ENCODE measurements around the gene PCYOX1L. TPM values are rescaled to one million over a fixed set of nuclear protein-coding genes. Genes with fewer than 3 reads are reported as not detected.

PCYOX1L gene
- total RNA-seq, 2 donors from 2014 or later, result 3.3 to 3.9 TPM

DNA sequence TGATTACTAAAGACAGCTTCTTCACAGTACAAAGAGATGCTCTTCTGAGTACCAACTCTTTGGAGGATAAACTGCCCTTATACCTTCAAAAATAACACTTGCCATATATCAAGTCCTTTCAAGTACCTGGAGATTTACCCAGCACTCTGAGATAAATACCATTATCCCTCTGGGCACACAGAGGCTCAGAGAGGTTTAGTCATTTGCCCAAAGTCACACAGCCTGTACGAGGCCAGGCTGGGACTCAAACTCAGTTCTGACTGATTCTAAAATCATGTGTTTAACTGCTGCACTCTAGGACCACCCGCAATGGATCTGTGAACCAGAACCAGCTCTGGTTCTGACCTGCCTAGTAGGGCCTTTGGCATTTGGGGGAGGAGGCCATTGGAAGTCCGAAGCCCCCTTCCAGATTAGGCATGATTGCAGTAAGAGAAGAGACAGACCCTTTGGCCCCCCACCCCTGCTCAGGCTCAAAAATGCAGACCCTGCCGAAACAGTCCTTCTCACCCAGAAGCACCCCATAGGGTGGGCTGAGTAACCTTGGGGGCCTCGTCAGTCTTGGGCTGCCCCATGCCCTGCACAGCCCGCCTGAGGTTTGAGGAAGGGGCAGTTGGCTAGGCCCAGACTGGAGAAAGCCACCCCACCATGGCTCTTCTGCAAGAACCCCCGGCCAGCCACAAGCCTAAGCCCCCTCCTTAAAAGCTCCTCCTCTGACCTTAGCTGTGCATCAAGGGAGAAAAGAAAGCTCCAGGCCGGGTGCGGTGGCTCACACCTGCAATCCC lies 54.1 kb downstream of the PCYOX1L start:
- intact Hi-C loops (cut with DNase I, micrococcal nuclease), result no loop called here
- no peak for DNase-seq
- ATAC-seq, result no peak

DNA sequence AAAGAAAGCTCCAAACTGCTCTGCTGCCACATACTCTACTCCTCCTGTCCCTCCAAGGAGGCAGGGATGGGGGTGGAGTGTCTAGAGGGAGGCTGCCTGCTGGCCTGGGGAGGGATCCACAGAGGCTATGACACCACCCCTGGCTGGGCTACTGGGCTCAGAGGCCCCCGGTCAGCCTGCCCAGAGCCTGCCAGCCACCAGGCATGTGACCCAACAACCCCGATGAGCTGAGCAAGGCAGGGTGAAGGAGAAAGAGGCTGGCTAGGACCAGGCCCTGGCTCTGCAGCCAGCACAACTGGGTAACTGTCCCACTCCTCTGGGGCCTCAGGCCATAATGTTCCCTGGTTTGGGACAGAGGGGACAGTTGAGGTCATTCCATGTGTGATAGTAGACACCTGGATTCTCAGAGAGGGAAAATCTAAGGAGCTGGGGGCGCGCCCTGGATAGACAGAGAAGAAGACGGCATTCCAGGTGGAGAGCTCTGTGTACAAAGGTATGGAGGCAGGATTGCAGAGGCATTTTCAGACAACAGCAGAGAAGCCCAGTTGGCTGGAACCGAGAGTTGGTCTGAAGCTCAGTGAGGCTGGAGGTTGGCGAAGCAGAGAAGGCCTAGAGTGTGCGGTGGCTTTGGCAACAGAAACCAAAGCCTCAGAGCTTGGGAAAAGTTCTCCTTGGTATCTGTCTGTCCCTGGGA lies 55.1 kb downstream of the PCYOX1L start:
- ATAC-seq (no peak), DNase-seq (no peak)
- intact Hi-C loops (cut with DNase I, micrococcal nuclease), result no loop called here

DNA sequence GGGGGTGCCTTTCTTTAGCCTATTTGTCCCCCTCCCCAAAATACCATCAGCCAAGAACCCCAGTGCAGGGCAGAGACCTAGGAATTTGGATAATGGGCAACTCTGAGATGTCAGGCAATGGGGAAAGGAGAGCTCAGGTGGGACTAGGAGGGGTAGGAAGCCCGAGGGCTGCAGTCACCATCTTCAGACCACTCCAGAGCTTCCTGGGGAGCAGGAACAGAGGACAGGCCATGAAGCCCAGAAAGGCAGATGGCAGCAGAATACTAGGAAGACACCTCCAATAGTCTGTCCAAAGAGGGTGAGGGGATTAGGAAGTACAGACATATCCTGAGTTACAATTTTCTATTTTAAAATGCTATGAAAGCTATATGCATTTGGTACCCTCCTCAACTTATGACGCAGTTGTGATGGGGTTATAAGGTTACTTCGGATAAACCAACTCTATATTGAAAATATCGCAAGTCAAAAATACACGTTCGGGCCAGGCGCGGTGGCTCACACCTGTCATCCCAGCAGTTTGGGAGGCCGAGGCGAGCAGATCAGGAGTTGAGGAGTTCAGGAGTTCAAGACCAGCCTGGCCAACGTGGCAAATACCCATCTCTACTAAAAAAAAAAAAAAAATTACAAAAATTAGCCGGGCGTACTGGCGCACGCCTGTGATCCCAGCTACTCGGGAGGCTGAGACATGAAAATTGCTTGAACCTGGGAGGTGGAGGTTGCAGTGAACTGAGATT lies 55.8 kb downstream of the PCYOX1L start:
- no peak for DNase-seq
- intact Hi-C loops (cut with DNase I, micrococcal nuclease), result no loop called here
- no peak for ATAC-seq

DNA sequence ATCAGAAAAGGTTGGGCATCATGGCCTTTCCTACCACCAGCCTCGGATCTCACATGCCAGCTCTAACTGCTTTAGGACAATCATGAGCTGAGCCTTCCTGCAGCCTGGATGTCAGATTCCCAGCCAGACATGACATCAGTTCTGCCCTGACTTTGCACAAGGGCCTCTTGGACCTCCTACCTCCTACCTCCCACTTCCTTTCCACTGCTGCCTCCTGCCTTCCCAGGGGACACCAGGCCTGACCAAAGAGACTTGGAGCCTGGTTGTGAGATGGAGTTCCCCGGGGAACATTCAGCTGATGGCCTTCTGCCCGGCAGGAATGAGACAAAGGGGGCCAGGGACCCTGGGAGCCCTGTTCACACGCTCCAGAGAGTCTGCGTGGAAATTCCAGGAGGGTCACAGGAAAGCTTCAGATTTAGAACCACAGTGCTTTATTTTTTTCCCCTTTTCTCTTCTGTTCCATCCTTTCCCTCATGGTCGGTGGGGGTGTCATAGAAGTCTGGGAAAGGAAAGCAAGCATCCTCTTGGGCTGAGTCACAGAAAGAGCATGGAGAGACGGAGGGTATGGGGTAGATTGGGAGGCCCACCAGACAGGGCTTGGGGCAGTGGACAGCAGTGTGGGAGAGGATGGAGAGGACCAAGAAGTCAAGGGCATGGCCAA lies 56.7 kb downstream of the PCYOX1L start:
- intact Hi-C loops (cut with DNase I, micrococcal nuclease), result no loop called here
- no peak for DNase-seq
- ATAC-seq, result no peak

DNA sequence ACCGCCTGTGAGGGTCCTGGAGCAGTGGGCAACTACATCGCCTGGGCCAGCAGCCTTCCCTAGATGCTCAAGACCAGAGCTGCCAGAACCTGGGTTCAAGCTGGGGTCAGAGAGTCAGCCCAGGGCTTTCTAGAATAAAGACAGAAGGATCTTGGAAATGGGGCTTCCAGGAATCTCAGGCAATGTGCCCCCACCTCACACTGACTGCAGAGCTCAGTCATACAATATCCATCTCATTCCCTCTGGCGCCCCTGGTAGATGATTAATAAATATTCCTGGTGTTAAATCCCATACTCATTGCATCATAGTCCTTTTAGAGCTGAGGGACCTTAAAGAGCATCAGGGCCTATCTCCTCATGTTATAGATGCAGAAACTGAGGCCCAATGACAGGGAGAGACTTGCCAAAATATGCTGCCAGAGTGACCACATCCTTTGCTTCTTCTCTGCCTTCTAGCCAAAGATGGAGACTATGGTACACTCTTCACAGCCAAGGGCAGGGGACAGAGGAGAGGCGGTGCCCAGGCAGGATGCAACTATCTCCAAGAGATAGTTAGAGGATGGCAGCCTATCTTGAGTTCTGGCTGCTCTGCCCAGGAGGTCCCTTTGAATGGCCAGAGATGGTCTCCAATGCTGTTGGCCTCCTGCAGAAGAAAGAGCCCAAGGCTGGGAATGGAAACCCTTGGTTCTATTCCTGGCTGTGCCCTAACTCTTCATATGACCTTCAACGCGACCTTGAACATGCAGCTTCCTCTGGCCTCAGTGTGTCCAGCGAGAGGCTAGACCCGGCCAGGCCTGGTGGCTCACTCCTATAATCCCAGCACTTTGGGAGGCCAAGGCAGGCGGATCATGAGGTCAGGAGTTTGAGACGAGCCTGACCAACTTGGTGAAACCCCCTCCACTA lies 57.5 kb downstream of the PCYOX1L start:
- DNase-seq (no peak), ATAC-seq (no peak)
- intact Hi-C loops (cut with DNase I, micrococcal nuclease), result no loop called here

DNA sequence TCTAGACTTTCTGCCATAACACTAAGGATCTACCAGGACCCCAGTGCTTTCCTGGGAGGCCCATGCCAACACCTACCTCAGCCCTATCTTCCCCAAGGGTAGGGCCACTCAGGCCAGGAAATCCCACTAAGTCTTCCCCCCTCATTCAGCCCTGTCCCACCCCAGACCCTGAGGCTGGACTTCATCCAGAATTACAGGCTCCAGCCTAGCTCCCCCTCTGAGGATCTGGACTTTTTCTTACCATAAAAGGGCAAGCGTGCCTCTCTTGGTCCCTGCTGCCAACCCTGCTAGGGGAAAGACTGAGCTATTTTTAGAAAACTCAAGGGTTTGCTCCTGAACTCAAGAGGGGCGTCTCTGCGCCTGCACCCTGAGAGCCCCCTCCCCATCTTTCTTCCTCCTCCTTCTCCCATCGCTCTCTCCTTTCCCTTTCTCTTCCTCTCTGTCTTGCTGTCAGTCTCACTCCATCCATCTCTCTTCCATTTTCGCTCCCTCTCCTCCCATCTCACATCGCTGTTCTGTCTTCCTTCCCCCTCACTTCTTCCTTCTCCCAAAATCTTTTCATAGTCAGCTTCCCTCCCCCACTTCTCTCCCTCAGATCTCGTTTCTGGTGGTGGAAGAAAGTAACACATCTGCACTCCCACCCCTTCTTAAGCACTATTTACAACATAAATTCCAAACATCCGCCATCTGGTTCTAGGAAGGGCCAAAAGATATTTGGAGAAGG lies 59.3 kb downstream of the PCYOX1L start:
- intact Hi-C loops (cut with DNase I, micrococcal nuclease), result no loop called here
- no peak for DNase-seq
- ATAC-seq, result no peak

DNA sequence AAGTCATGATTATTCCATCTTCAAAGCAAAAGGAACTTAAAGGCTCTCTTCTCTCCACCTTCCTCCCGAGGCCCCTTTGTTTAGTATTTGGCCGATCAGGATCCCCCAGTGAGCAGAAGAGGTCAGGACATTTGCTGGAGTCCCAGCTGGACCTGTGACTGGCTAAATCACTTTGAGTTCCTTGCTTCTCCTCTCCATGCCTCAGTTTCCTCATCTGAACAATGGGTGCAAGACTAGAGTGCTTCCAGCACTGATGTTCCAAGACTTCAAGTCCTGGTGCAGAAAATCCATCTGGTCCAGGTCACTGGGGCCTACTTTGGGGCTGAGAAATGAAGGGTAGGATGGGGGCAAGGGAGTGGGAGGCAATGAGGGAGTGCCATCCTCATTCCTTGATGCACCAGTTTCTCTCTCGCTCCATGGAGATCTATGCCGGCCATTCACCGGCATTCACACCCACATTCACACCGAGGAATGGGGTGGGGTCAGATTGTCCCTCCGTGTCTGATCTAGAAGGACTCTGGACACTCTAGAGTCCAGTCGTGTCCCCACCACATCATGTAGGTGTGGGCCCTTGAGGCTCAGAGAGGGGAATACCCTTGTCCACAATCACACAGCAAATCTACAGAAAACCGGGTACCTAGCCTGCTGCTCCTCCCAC lies 60.0 kb downstream of the PCYOX1L start:
- no peak for DNase-seq
- intact Hi-C loops (cut with DNase I, micrococcal nuclease), result no loop called here

DNA sequence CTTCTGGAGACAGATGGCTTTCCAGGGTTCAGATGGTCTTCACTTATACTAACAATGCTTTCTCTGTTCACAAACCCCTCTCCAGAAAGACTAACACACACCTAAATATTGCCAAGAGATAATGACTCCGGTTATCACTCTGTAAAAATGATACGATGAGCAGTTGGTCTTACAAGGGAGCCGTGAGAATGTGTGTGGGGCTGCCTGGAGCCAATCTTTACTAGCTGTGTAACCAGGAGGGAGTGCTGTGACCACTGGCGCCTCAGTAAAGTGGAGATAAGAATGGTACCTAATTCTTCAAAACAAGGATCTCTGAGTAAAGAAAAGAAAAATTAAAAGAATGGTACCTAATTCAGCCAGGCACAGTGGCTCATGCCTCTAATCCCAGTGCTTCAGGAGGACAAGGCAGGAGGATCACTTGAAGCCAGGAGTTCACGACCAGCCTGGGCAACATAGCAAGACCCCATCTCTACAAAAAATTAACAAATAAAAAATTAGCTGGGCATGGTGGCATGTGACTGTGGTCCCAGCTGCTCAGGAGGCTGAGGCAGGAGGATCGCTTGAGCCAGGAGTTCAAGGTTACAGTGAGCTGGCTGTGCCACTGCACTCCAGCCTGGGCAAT lies 61.2 kb downstream of the PCYOX1L start:
- intact Hi-C loops (cut with DNase I, micrococcal nuclease), result no loop called here
- ATAC-seq, result no peak
- no peak for DNase-seq

More for the DNA sequence above, 60.0 kb downstream of the PCYOX1L start:
- ATAC-seq, result no peak

Other genes starting within 250 kb of the PCYOX1L start
- gene ABLIM3, start 216.6 kb upstream of the PCYOX1L start, total RNA-seq, result 1 to 10 TPM; 3.4 to 4.3 TPM
- 1 to 10 TPM; 1.9 to 2.7 TPM for gene AFAP1L1, start 86.2 kb upstream of the PCYOX1L start, total RNA-seq
- 10 to 100 TPM; 10.4 to 10.7 TPM for gene GRPEL2, start 12.5 kb upstream of the PCYOX1L start, total RNA-seq
- gene IL17B, start 21.2 kb downstream of the PCYOX1L start, total RNA-seq, result 1 to 10 TPM in 1 of 2 donors, not detected in 1; 1.1 TPM
- gene CSNK1A1, start 193.4 kb downstream of the PCYOX1L start, total RNA-seq, result 100 to 1,000 TPM; 202 to 229 TPM
- gene ARHGEF37, start 223.5 kb downstream of the PCYOX1L start, total RNA-seq, result 10 to 100 TPM; 14.2 to 23.5 TPM